Measurements from ENCODE around the gene PATL1.

The PATL1 gene

DNA sequence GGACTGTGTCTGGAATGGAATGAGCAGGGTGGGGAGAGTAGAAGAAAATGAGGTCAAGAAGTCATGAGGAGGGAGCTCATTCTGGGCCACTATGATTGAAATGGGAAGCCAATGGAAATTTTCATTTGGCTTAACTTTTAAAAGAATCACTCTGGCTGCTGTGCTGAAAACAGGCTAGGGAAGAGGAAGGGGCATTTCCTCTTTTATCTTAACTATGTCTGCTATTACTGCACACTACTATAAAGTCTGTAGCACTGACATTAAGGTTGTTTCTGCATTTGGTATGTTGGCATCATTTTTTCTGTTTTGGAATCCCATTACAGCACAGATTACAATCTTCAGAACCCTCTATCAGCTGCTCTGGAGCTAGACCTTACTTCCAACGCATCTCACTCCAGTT lies 8.2 kb downstream of the PATL1 start:
- no peak overlapping the region for H3K4me3 ChIP-seq (ENCODE audit: control insufficient read depth, low read depth, low read length)
- TF ChIP-seq, protein P1, sequence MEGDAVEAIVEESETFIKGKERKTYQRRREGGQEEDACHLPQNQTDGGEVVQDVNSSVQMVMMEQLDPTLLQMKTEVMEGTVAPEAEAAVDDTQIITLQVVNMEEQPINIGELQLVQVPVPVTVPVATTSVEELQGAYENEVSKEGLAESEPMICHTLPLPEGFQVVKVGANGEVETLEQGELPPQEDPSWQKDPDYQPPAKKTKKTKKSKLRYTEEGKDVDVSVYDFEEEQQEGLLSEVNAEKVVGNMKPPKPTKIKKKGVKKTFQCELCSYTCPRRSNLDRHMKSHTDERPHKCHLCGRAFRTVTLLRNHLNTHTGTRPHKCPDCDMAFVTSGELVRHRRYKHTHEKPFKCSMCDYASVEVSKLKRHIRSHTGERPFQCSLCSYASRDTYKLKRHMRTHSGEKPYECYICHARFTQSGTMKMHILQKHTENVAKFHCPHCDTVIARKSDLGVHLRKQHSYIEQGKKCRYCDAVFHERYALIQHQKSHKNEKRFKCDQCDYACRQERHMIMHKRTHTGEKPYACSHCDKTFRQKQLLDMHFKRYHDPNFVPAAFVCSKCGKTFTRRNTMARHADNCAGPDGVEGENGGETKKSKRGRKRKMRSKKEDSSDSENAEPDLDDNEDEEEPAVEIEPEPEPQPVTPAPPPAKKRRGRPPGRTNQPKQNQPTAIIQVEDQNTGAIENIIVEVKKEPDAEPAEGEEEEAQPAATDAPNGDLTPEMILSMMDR (conservative IDR thresholded peaks at IDR 0.05; ENCODE audit: control insufficient read depth, insufficient read depth, low read depth, low read length), result no peak
- DNase-seq (ENCODE audit: low read depth), result no peak

DNA sequence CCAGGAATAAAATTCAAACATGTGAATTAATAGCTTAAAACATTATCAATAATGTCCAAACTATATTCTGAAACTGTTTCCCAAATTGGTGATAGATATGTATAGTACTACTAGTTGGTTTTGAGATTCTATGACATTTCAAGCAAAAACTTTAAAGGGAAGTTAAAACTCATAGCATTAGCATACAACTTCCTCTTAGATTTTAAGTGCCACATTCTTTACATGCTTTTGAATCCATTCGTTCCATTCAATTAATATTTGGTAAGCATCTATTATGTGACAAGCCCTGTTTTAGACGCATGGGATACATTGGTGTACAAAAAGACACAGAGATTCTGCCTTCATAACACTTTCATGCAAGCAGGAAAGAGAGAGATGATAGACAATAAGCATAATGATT lies 8.9 kb downstream of the PATL1 start:
- TF ChIP-seq, protein P1 (conservative IDR thresholded peaks at IDR 0.05; ENCODE audit: control insufficient read depth, insufficient read depth, low read depth, low read length), result no peak
- no peak for DNase-seq (ENCODE audit: low read depth)
- no peak overlapping the region for H3K4me3 ChIP-seq (ENCODE audit: control insufficient read depth, low read depth, low read length)

GRCh38 chr11:59658036-59658435 lies 10.8 kb downstream of the PATL1 start:
- DNase-seq (ENCODE audit: low read depth), result no peak
- H3K4me3 ChIP-seq (ENCODE audit: control insufficient read depth, low read depth, low read length), result no peak overlapping the region
- TF ChIP-seq, protein P1 (conservative IDR thresholded peaks at IDR 0.05; ENCODE audit: control insufficient read depth, insufficient read depth, low read depth, low read length), result no peak

DNA sequence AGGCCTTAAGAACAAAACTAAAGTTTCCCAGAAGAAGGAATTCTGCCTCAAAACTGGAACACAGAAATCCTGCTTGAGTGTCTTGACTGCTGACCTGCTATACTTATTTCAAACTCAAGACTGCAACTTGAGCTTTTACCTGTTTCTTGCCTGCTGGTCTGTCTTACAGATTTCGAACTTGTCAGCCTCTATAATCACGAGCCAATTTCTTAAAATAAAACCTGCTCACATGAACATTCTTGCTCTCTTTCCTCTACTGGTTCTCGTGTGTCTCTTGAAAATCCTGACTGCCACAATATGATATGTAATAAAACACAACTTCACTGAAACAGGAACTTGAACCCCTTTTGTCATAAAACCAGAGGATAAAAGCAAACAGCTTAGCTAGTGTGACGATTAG lies 13.9 kb downstream of the PATL1 start:
- TF ChIP-seq, protein P1 (conservative IDR thresholded peaks at IDR 0.05; ENCODE audit: control insufficient read depth, insufficient read depth, low read depth, low read length), result no peak
- no peak for DNase-seq (ENCODE audit: low read depth)
- no peak overlapping the region for H3K4me3 ChIP-seq (ENCODE audit: control insufficient read depth, low read depth, low read length)

DNA sequence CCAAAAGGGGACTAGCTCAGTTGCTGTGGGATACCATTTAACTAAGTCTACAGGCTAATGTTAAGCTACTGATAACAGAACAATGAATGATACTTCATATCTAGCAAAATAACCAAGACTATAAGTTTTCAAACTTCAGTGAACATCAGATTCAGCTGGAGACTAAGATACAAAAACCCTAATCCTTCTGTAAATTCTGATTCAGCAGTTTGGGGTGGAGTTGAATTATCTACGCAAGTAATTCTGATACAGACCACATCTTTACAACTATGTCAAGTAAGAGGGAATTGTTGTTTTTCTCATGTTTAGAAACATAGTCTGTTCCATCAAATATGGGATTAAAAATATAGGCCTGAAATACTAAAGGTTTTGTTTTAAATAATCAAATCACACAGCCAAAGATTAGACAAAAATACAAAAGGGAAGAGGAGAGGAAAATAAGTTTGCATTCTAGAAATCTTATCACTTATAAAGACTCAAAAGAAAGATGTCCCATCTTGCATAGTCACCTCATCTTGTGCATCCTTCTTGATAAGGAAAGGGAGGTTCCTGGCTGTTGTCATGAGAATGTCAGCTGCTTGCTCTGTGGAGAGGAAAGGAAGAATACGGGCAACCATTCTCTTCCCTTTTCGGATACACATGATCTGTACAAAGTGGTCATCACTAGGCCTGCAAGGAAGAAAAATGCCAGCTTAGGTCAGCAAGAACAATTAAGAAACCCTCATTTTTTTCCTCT lies 21.4 kb downstream of the PATL1 start:
- no peak overlapping the region for H3K4me3 ChIP-seq (ENCODE audit: control insufficient read depth, low read depth, low read length)
- TF ChIP-seq, protein P1 (conservative IDR thresholded peaks at IDR 0.05; ENCODE audit: control insufficient read depth, insufficient read depth, low read depth, low read length), result no peak
- DNase-seq (ENCODE audit: low read depth), result no peak

DNA sequence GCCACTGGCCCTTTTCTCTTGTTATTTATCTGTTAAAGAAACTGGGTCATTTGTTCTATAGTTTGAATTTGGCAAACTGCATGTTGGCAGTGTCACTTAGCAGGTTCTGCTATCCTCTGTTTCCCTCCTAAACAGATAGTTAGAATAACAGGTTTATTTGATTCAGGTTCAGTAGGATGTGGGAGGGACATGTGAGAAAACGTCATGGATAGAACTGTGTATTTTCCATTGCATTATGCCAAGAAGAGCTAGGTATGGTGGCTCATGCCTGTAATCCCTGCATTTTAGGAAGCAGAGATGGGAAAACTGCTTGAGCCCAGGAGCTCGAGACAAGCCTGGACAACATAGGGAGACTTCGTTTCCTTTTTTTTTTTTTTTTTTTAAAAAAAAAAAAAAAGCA lies 24.3 kb downstream of the PATL1 start:
- no peak for DNase-seq (ENCODE audit: low read depth)
- no peak overlapping the region for H3K4me3 ChIP-seq (ENCODE audit: control insufficient read depth, low read depth, low read length)
- TF ChIP-seq, protein P1 (conservative IDR thresholded peaks at IDR 0.05; ENCODE audit: control insufficient read depth, insufficient read depth, low read depth, low read length), result no peak

All from fibroblast of mammary gland (primary cell).